HAP-1 (cell line): ENCODE data around the gene OTUB2.

Experiments
- DNase-seq, 2 experiments: peaks; one replicate each; pipeline ENCODE4 v3.0.0-alpha.2; 2016 to 2020; ENCODE audit warnings: low spot score in 2 of 2
- H3K27me3 ChIP-seq: fragments of 250-450 bp; sonication (Bioruptor Pico); 2 replicates; pipeline ENCODE4 v1.5.1; 2020; ENCODE audit warnings: low read depth, mild to moderate bottlenecking, moderate library complexity
- H3K36me3 ChIP-seq: fragments of 250-450 bp; sonication (Bioruptor Pico); replicated peaks from 2 replicates; pipeline ENCODE4 v1.5.1; 2020; ENCODE audit warnings: mild to moderate bottlenecking
- H3K4me1 ChIP-seq: fragments of 250-450 bp; sonication (Bioruptor Pico); 2 replicates; pipeline ENCODE4 v1.5.1; 2020; ENCODE audit warnings: mild to moderate bottlenecking
- H3K4me3 ChIP-seq: fragments of 250-450 bp; sonication (Bioruptor Pico); 2 replicates; pipeline ENCODE4 v1.5.1; 2020; ENCODE audit warnings: mild to moderate bottlenecking, moderate library complexity
- H3K9me3 ChIP-seq: fragments of 250-450 bp; sonication (Bioruptor Pico); 2 replicates; pipeline ENCODE4 v1.5.1; 2020; ENCODE audit warnings: mild to moderate bottlenecking, moderate library complexity
- in situ Hi-C: fragments of 300-500 bp; cut with MboI; formaldehyde crosslinking; loops from 3 replicates; pipeline ENCODE4 v1.14.3; 2020; ENCODE audit warnings: low sequenced_read_pairs, inconsistent platforms, mixed read lengths

Gene OTUB2

GRCh38 chr14:94026173-94026888, at the start of gene OTUB2:
OTUB2 (plus strand) TSS chr14:94026340; CDS start chr14:94026538, 198 bp downstream.
- in situ Hi-C loops: no loop called here
- peak within 1 kb of the TSS; percentile 34 for H3K4me3 ChIP-seq
- H3K36me3 ChIP-seq: no peaks in the 10 kb centered on the region
- DNase-seq: peak; percentile 94 to 98
- no peaks in the 10 kb centered on the region for H3K27me3 ChIP-seq
- no peaks in the 10 kb centered on the region for H3K9me3 ChIP-seq
- H3K4me1 ChIP-seq: peaks cover 2% of the 10 kb centered on the region; the same call in 1 of the 2 replicates

GRCh38 chr14:93976477-93977057, 49.6 kb upstream of the OTUB2 start, which contains the start of gene ASB2:
ASB2 (minus strand) TSS chr14:93976570; CDS start chr14:93964539, 12,031 bp downstream.
- in situ Hi-C loops: no loop called here
- Histone ChIP-seq H3K4me3 (no peak within 1 kb of the TSS), H3K36me3 (no peaks in the 10 kb centered on the region), H3K9me3 (no peaks in the 10 kb centered on the region), H3K4me1 (peaks cover 8% of the 10 kb centered on the region), H3K27me3 (no peaks in the 10 kb centered on the region)
- DNase-seq: no peak

GRCh38 chr14:93977171-93977570, 49.0 kb upstream of the OTUB2 start:
- in situ Hi-C loops: no loop called here
- no peak for DNase-seq
- Histone ChIP-seq H3K4me1 (peaks cover 8% of the 10 kb centered on the region), H3K27me3 (no peaks in the 10 kb centered on the region), H3K9me3 (no peaks in the 10 kb centered on the region), H3K4me3 (no peak overlapping the region), H3K36me3 (no peaks in the 10 kb centered on the region)

- in situ Hi-C loops: no loop called here
- H3K27me3 ChIP-seq: no peaks in the 10 kb centered on the region
- no peak overlapping the region for H3K4me3 ChIP-seq
- H3K36me3 ChIP-seq: no peaks in the 10 kb centered on the region
- H3K4me1 ChIP-seq: peaks cover 8% of the 10 kb centered on the region
- no peak for DNase-seq
- H3K9me3 ChIP-seq: no peaks in the 10 kb centered on the region
Observed at GRCh38 chr14:93977790-93978581, 48.2 kb upstream of the OTUB2 start.

GRCh38 chr14:93978735-93979134, 47.4 kb upstream of the OTUB2 start:
- in situ Hi-C loops: no loop called here
- H3K4me3 ChIP-seq: no peak overlapping the region

GRCh38 chr14:93980456-93981201, 45.5 kb upstream of the OTUB2 start:
- no peak for DNase-seq
- in situ Hi-C loops: no loop called here
- peaks cover 11% of the 10 kb centered on the region for H3K4me1 ChIP-seq
- no peaks in the 10 kb centered on the region for H3K36me3 ChIP-seq
- no peaks in the 10 kb centered on the region for H3K27me3 ChIP-seq
- no peaks in the 10 kb centered on the region for H3K9me3 ChIP-seq
- H3K4me3 ChIP-seq: no peak overlapping the region

More at GRCh38 chr14:93978735-93979134, 47.4 kb upstream of the OTUB2 start:
- no peaks in the 10 kb centered on the region for H3K9me3 ChIP-seq
- peaks cover 8% of the 10 kb centered on the region for H3K4me1 ChIP-seq
- H3K36me3 ChIP-seq: no peaks in the 10 kb centered on the region
- no peak for DNase-seq
- H3K27me3 ChIP-seq: no peaks in the 10 kb centered on the region

GRCh38 chr14:93981316-93982229, 44.6 kb upstream of the OTUB2 start:
- in situ Hi-C loops: no loop called here

GRCh38 chr14:93982230-93983007, 43.7 kb upstream of the OTUB2 start:
- no peaks in the 10 kb centered on the region for H3K9me3 ChIP-seq
- in situ Hi-C loops: no loop called here
- peaks cover 5% of the 10 kb centered on the region for H3K4me1 ChIP-seq

More at GRCh38 chr14:93981316-93982229, 44.6 kb upstream of the OTUB2 start:
- Histone ChIP-seq H3K27me3 (no peaks in the 10 kb centered on the region), H3K4me3 (no peak overlapping the region), H3K36me3 (no peaks in the 10 kb centered on the region), H3K4me1 (peaks cover 5% of the 10 kb centered on the region), H3K9me3 (no peaks in the 10 kb centered on the region)
- no peak for DNase-seq

GRCh38 chr14:93984070-93984469, 42.1 kb upstream of the OTUB2 start:
- H3K27me3 ChIP-seq: no peaks in the 10 kb centered on the region

More at GRCh38 chr14:93982230-93983007, 43.7 kb upstream of the OTUB2 start:
- no peak for DNase-seq
- no peaks in the 10 kb centered on the region for H3K36me3 ChIP-seq
- H3K27me3 ChIP-seq: no peaks in the 10 kb centered on the region
- no peak overlapping the region for H3K4me3 ChIP-seq

GRCh38 chr14:93984987-93985410, 41.1 kb upstream of the OTUB2 start:
- in situ Hi-C loops: no loop called here
- H3K4me3 ChIP-seq: no peak overlapping the region
- H3K9me3 ChIP-seq: no peaks in the 10 kb centered on the region
- DNase-seq: peak; percentile 31 to 70
- peaks cover 5% of the 10 kb centered on the region for H3K4me1 ChIP-seq
- H3K27me3 ChIP-seq: no peaks in the 10 kb centered on the region
- no peaks in the 10 kb centered on the region for H3K36me3 ChIP-seq

More at GRCh38 chr14:93984070-93984469, 42.1 kb upstream of the OTUB2 start:
- in situ Hi-C loops: no loop called here
- no peaks in the 10 kb centered on the region for H3K36me3 ChIP-seq
- H3K4me3 ChIP-seq: no peak overlapping the region
- peaks cover 5% of the 10 kb centered on the region for H3K4me1 ChIP-seq
- no peak for DNase-seq
- H3K9me3 ChIP-seq: no peaks in the 10 kb centered on the region

- peaks cover 5% of the 10 kb centered on the region for H3K4me1 ChIP-seq
- H3K9me3 ChIP-seq: no peaks in the 10 kb centered on the region
- in situ Hi-C loops: no loop called here
- no peak for DNase-seq
- H3K4me3 ChIP-seq: no peak overlapping the region
- no peaks in the 10 kb centered on the region for H3K36me3 ChIP-seq
- no peaks in the 10 kb centered on the region for H3K27me3 ChIP-seq
Observed at GRCh38 chr14:93986955-93987354, 39.2 kb upstream of the OTUB2 start.

- in situ Hi-C loops: no loop called here
- DNase-seq: no peak
- Histone ChIP-seq H3K4me3 (no peak overlapping the region), H3K4me1 (peaks cover 5% of the 10 kb centered on the region), H3K27me3 (no peaks in the 10 kb centered on the region), H3K36me3 (no peaks in the 10 kb centered on the region), H3K9me3 (no peaks in the 10 kb centered on the region)
Observed at GRCh38 chr14:93987376-93987775, 38.8 kb upstream of the OTUB2 start.
